ENCODE results near the gene GANAB. TPM values are rescaled to one million over a fixed set of nuclear protein-coding genes. Genes with fewer than 3 reads are reported as not detected.

Gene GANAB
- total and polyA plus RNA-seq, 2 donors (not counting 1 experiment from before 2014, with no cell fraction given) = 279 to 328 TPM

DNA sequence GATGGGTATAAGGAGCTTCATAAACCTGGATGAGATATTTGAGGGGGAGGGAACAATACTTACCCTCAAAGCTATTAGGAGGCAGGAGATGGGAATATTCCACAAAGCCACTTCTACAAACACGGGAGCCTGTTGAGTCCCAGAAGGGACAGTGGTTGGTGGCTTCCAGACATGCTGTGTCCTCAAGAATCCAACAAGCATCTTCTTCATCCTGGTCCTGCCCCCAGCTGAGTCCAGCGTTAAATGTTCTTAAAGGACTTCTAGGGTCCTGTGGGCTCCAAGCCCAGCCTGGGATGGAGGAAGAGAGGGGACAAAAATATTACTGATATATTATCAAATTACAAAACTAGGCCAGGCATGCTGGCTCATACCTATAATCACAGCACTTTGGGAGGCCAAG is 21.0 kb upstream of the GANAB start:
- Histone ChIP-seq H3K9me3 (ENCODE audit: control insufficient read depth, insufficient read depth, low read depth, low read length) (no peaks in the 10 kb centered on the region), H4K20me1 (ENCODE audit: control insufficient read depth, extremely low read depth, insufficient read depth, low read length) (no peaks in the 10 kb centered on the region), H2AFZ (ENCODE audit: low read length) (no peak overlapping the region), H3K79me2 (ENCODE audit: control insufficient read depth, insufficient read depth, low read length) (peaks cover 33% of the 10 kb centered on the region), H3K27ac (ENCODE audit: insufficient read depth, low read length) (no peak overlapping the region), H3K36me3 (ENCODE audit: control insufficient read depth, insufficient read depth, low read length) (peaks cover 15% of the 10 kb centered on the region), H3K9ac (ENCODE audit: insufficient read depth, low read length) (no peak overlapping the region), H3K4me1 (ENCODE audit: control insufficient read depth, extremely low read depth, insufficient read depth, low read length) (peaks cover 10% of the 10 kb centered on the region), H3K4me3 (replicated peaks in 1 of 4; ENCODE audit: control extremely low read depth in 1 of 4, insufficient read depth in 1 of 4, low read depth in 3 of 4, low read length in 4 of 4) (peak overlapping the region in 1 of 4 experiments; percentile 71), H3K4me2 (ENCODE audit: extremely low read depth, insufficient read depth, low read length) (no peak overlapping the region), H3K27me3 (ENCODE audit: control insufficient read depth, insufficient read depth, low read length) (no peaks in the 10 kb centered on the region)
- no peak for DNase-seq (ENCODE audit: low read depth in 2 of 2)
- no peak for TF ChIP-seq EZH2 (IDR thresholded peaks at IDR 0.05; ENCODE audit: low read length, missing control alignments)
- TF ChIP-seq, protein P1, sequence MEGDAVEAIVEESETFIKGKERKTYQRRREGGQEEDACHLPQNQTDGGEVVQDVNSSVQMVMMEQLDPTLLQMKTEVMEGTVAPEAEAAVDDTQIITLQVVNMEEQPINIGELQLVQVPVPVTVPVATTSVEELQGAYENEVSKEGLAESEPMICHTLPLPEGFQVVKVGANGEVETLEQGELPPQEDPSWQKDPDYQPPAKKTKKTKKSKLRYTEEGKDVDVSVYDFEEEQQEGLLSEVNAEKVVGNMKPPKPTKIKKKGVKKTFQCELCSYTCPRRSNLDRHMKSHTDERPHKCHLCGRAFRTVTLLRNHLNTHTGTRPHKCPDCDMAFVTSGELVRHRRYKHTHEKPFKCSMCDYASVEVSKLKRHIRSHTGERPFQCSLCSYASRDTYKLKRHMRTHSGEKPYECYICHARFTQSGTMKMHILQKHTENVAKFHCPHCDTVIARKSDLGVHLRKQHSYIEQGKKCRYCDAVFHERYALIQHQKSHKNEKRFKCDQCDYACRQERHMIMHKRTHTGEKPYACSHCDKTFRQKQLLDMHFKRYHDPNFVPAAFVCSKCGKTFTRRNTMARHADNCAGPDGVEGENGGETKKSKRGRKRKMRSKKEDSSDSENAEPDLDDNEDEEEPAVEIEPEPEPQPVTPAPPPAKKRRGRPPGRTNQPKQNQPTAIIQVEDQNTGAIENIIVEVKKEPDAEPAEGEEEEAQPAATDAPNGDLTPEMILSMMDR (conservative IDR thresholded peaks at IDR 0.05 in 1 of 2, IDR thresholded peaks at IDR 0.05 in 1 of 2; ENCODE audit: low read depth in 1 of 2, low read length in 2 of 2) = no peak

DNA sequence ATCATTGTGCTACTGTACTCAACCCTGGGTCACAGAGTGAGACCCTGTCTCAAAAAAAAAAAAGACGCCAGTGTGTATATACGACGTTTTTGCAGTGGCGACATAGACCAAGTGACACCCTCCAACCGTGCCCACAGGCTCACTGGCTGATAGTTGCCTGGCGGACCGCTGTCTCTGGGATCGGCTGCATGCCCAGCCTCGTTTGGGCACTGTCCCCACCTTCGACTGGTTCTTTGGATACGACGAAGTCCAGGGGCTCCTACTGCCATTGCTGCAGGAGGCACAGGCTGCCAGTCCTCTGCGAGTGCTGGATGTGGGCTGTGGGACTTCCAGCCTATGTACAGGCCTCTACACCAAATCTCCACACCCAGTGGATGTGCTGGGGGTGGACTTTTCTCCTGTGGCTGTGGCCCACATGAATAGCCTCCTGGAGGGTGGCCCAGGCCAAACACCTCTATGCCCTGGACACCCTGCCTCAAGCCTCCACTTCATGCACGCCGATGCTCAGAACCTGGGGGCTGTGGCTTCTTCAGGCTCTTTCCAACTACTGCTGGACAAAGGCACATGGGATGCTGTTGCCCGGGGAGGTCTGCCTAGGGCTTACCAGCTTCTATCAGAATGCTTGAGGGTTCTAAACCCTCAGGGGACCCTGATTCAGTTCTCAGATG is 20.0 kb upstream of the GANAB start:
- Histone ChIP-seq H3K4me3 (replicated peaks in 1 of 4; ENCODE audit: control extremely low read depth in 1 of 4, insufficient read depth in 1 of 4, low read depth in 3 of 4, low read length in 4 of 4) (peak overlapping the region; percentile 43 to 95 (median 80)), H3K4me2 (ENCODE audit: extremely low read depth, insufficient read depth, low read length) (peak overlapping the region; percentile 99), H3K36me3 (ENCODE audit: control insufficient read depth, insufficient read depth, low read length) (peaks cover 15% of the 10 kb centered on the region), H3K4me1 (ENCODE audit: control insufficient read depth, extremely low read depth, insufficient read depth, low read length) (peaks cover 10% of the 10 kb centered on the region), H3K9me3 (ENCODE audit: control insufficient read depth, insufficient read depth, low read depth, low read length) (no peaks in the 10 kb centered on the region), H2AFZ (ENCODE audit: low read length) (no peak overlapping the region), H3K27ac (ENCODE audit: insufficient read depth, low read length) (peak overlapping the region; percentile 45), H3K9ac (ENCODE audit: insufficient read depth, low read length) (peak overlapping the region; percentile 69), H4K20me1 (ENCODE audit: control insufficient read depth, extremely low read depth, insufficient read depth, low read length) (no peaks in the 10 kb centered on the region), H3K79me2 (ENCODE audit: control insufficient read depth, insufficient read depth, low read length) (peaks cover 33% of the 10 kb centered on the region), H3K27me3 (ENCODE audit: control insufficient read depth, insufficient read depth, low read length) (no peaks in the 10 kb centered on the region)
- DNase-seq (ENCODE audit: low read depth in 2 of 2) = no peak
- no peak for TF ChIP-seq EZH2 (IDR thresholded peaks at IDR 0.05; ENCODE audit: low read length, missing control alignments)
- TF ChIP-seq, protein P1 (conservative IDR thresholded peaks at IDR 0.05 in 1 of 2, IDR thresholded peaks at IDR 0.05 in 1 of 2; ENCODE audit: low read depth in 1 of 2, low read length in 2 of 2) = no peak

DNA sequence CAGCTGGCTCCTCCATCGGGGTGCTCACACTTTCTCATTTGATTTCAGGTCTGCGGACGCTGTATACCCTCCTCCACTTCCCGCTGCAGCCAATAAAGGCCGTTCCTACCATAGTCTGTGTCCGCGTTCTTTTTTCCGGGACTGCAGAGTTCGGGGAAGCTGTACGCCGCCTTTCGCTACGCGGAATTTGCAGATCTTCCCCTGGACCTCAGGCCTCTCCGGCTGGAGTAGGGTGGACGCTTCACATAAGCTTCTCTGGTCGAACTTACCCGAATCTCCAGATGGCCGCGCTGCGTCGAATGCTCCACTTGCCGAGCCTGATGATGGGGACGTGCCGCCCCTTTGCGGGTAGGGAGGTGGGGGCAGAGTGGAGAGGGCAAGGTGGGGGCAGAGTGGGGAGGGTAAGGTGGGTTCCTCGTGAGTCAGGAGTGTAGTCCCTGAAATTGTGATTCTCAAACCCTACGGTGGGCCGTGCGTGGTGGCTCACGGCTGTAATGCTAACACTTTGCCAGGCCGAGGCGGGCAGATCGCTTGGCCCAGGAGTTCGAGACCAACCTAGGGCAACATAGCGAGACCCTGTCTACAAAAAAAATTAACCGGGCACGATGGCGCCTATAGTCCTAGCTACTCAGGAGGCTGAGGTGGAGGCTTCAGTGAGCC is 19.3 kb upstream of the GANAB start:
- peak; percentile 66 to 70 for DNase-seq (ENCODE audit: low read depth in 2 of 2)
- peak overlapping the region; percentile 43 to 95 (median 80) for H3K4me3 ChIP-seq (replicated peaks in 1 of 4; ENCODE audit: control extremely low read depth in 1 of 4, insufficient read depth in 1 of 4, low read depth in 3 of 4, low read length in 4 of 4)
- H3K36me3 ChIP-seq (ENCODE audit: control insufficient read depth, insufficient read depth, low read length) = peaks cover 15% of the 10 kb centered on the region
- H3K4me1 ChIP-seq (ENCODE audit: control insufficient read depth, extremely low read depth, insufficient read depth, low read length) = peaks cover 10% of the 10 kb centered on the region
- peak overlapping the region; percentile 45 for H3K27ac ChIP-seq (ENCODE audit: insufficient read depth, low read length)
- H3K27me3 ChIP-seq (ENCODE audit: control insufficient read depth, insufficient read depth, low read length) = no peaks in the 10 kb centered on the region
- H3K4me2 ChIP-seq (ENCODE audit: extremely low read depth, insufficient read depth, low read length) = peak overlapping the region; percentile 99
- peak overlapping the region; percentile 69 for H3K9ac ChIP-seq (ENCODE audit: insufficient read depth, low read length)
- peaks cover 29% of the 10 kb centered on the region for H3K79me2 ChIP-seq (ENCODE audit: control insufficient read depth, insufficient read depth, low read length)
- no peaks in the 10 kb centered on the region for H4K20me1 ChIP-seq (ENCODE audit: control insufficient read depth, extremely low read depth, insufficient read depth, low read length)
- H3K9me3 ChIP-seq (ENCODE audit: control insufficient read depth, insufficient read depth, low read depth, low read length) = no peaks in the 10 kb centered on the region
- no peak overlapping the region for H2AFZ ChIP-seq (ENCODE audit: low read length)
- TF ChIP-seq, protein P1 (conservative IDR thresholded peaks at IDR 0.05 in 1 of 2, IDR thresholded peaks at IDR 0.05 in 1 of 2; ENCODE audit: low read depth in 1 of 2, low read length in 2 of 2) = no peak
- no peak for TF ChIP-seq EZH2 (IDR thresholded peaks at IDR 0.05; ENCODE audit: low read length, missing control alignments)

Measured in fibroblast of lung (primary cell).